Kidney epithelial cell (primary cell): Measurements from ENCODE around the gene PDIA6. TPM values are rescaled to one million over a fixed set of nuclear protein-coding genes. Genes with fewer than 3 reads are reported as not detected.

ENCODE experiments used
- DNase-seq: peaks from one replicate; pipeline ENCODE4 v3.0.0-alpha.2; 2010; ENCODE audit warnings: low read depth
- H3K27me3 ChIP-seq: 2 replicates; pipeline ENCODE4 v1.6.0; 2011; ENCODE audit warnings: low read length; ENCODE audit not compliant: control insufficient read depth, insufficient read depth
- H3K36me3 ChIP-seq: 2 replicates; pipeline ENCODE4 v1.5.1; 2011; ENCODE audit warnings: low read length; ENCODE audit not compliant: control insufficient read depth, insufficient read depth
- H3K4me3 ChIP-seq: 2 replicates; pipeline ENCODE4 v1.5.1; 2011; ENCODE audit warnings: low read depth, mild to moderate bottlenecking, control low read depth, low read length
- CTCF ChIP-seq: IDR thresholded peaks from 2 replicates; pipeline ENCODE4 v1.5.1; 2011; ENCODE audit warnings: mild to moderate bottlenecking, moderate library complexity, low read length, control low read depth, inconsistent platforms; ENCODE audit not compliant: insufficient read depth, poor library complexity, severe bottlenecking
- total RNA-seq: library from RNA; depleted of rRNA; stranded (reverse); fragments of >200 nt; gene quantifications from 2 replicates; pipeline ENCODE4 v1.2.3, GENCODE V29; 2015

PDIA6 gene
- total RNA-seq, 1 donor from 2014 or later = 328 TPM

DNA sequence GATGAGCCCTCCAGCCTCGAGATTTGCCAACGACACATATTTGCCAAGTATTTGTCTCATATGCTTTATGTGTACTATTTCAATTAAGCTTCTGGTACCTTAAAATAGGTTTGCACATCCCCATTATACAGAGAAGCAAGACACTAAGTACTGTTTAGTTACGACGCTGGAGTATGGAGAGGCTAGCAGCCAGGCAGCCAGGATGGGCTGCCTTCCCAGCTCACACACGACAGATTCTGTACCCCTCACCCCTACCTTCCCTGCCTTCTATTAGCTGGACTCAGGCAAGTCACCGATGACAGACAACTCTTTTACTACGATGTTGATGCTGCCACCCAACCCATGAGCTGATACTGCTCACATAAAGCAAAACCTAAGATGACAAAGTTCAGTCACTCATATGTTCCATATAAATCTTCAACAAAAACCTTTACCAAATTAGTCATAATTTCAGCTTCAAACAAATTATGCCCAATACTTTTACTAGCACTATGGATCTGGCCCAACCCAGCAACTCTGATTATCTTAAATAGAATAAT lies 17.0 kb downstream of the PDIA6 start:
- Histone ChIP-seq H3K4me3 (no peak overlapping the region), H3K27me3 (no peaks in the 10 kb centered on the region), H3K36me3 (peaks cover 6% of the 10 kb centered on the region)
- no peak for DNase-seq
- no peak for TF ChIP-seq CTCF

DNA sequence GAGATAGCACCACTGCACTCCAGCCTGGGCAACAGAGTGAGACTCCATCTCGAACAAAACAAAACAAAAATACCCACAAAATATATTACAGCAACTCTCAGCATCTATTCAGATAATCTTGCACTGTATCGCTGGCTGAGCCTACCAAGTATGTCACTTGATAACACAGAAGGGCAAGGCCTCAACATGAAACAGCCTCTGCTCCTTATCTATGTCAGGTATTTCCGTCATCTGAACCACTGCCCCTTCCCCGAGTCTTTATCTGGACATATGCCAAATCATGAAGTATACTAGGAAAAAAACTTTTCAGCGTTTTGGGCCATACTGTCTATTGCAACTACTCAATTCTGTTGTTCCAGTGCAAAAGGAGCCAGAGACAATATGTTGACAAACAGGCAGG lies 17.7 kb downstream of the PDIA6 start:
- no peak for TF ChIP-seq CTCF
- H3K4me3 ChIP-seq = no peak overlapping the region
- H3K27me3 ChIP-seq = no peaks in the 10 kb centered on the region
- DNase-seq = no peak
- H3K36me3 ChIP-seq = peaks cover 6% of the 10 kb centered on the region

GRCh38 chr2:10793816-10794215 lies 18.8 kb downstream of the PDIA6 start:
- no peaks in the 10 kb centered on the region for H3K27me3 ChIP-seq
- TF ChIP-seq CTCF = no peak
- peaks cover 6% of the 10 kb centered on the region for H3K36me3 ChIP-seq
- H3K4me3 ChIP-seq = no peak overlapping the region
- no peak for DNase-seq

- H3K4me3 ChIP-seq = no peak overlapping the region
- no peak for DNase-seq
- peak; percentile 23 for TF ChIP-seq CTCF
- peaks cover 6% of the 10 kb centered on the region for H3K36me3 ChIP-seq
- H3K27me3 ChIP-seq = no peaks in the 10 kb centered on the region
Observed at GRCh38 chr2:10792660-10793400, 19.8 kb downstream of the PDIA6 start.

- H3K27me3 ChIP-seq = no peaks in the 10 kb centered on the region
- DNase-seq = no peak
- H3K4me3 ChIP-seq = no peak overlapping the region
- H3K36me3 ChIP-seq = peaks cover 6% of the 10 kb centered on the region
- no peak for TF ChIP-seq CTCF
Observed at GRCh38 chr2:10792001-10792634, 20.5 kb downstream of the PDIA6 start.
